ENCODE data around the gene TOR1A.

Gene TOR1A, protein sequence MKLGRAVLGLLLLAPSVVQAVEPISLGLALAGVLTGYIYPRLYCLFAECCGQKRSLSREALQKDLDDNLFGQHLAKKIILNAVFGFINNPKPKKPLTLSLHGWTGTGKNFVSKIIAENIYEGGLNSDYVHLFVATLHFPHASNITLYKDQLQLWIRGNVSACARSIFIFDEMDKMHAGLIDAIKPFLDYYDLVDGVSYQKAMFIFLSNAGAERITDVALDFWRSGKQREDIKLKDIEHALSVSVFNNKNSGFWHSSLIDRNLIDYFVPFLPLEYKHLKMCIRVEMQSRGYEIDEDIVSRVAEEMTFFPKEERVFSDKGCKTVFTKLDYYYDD

DNA sequence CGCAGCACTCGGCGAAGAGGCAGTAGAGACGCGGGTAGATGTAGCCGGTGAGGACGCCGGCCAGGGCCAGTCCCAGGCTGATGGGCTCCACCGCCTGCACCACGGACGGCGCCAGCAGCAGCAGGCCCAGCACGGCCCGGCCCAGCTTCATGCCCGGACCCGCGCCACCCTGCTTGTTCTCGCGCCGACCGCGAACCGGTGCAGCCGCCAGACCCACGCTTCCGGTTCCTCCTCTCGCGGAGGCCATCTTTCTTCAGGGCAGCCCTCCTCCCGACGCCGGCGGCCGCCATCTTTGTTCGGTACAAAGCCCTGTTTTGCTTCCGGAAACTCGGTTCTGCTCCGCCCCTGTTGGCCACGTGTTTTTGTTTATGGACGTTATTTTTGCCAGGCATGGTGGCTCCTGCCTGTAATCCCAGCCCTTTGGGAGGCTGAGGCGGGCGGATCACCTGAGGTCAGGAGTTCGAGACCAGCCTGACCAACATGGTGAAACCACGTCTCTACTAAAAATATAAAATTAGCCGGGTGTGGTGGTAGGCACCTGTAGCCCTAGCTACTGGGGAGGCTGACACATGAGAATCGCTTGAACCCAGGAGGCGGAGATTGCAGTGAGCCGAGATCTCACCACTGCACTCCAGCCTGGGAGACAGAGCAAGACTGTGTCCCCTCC, at the start of gene TOR1A:
TOR1A (minus strand) TSS at position 202 of the 667 bp plus-strand sequence; CDS start at position 151, 51 bp downstream.
- peak; percentile 94 for DNase-seq
- Mint-ChIP-seq H3K27me3 (no peaks in the 10 kb centered on the region), H3K4me1 (ENCODE audit: low read depth) (peaks cover 14% of the 10 kb centered on the region), H3K9me3 (no peaks in the 10 kb centered on the region), H3K27ac (peak within 1 kb of the TSS; percentile 86), H3K4me3 (peak within 1 kb of the TSS; percentile 88), H3K36me3 (ENCODE audit: low read depth) (peaks cover 65% of the 10 kb centered on the region)

DNA sequence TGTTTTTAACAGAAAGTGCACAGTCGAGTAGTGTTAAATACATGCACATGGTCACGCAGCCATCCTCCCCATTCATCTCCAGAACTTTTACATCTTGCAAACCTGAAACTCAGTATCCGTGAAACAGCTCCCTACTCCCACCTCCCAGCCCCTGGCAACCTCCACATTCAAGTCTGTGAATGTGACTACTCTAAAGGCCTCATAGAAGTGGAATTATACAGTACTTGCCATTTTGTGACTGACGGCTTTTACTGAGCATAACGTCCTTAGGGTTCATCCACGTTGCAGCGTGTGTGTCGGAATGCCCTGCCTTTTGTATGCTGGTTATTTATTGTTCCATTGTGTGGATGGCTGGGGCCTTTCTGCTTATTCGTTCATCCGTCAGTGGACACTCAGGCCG, 47.1 kb upstream of the TOR1A start:
- Mint-ChIP-seq H3K27ac (peak overlapping the region; percentile 65), H3K4me3 (no peak overlapping the region), H3K36me3 (ENCODE audit: low read depth) (peaks cover 81% of the 10 kb centered on the region), H3K4me1 (ENCODE audit: low read depth) (peaks cover 64% of the 10 kb centered on the region), H3K27me3 (no peaks in the 10 kb centered on the region), H3K9me3 (no peaks in the 10 kb centered on the region)
- no peak for DNase-seq

DNA sequence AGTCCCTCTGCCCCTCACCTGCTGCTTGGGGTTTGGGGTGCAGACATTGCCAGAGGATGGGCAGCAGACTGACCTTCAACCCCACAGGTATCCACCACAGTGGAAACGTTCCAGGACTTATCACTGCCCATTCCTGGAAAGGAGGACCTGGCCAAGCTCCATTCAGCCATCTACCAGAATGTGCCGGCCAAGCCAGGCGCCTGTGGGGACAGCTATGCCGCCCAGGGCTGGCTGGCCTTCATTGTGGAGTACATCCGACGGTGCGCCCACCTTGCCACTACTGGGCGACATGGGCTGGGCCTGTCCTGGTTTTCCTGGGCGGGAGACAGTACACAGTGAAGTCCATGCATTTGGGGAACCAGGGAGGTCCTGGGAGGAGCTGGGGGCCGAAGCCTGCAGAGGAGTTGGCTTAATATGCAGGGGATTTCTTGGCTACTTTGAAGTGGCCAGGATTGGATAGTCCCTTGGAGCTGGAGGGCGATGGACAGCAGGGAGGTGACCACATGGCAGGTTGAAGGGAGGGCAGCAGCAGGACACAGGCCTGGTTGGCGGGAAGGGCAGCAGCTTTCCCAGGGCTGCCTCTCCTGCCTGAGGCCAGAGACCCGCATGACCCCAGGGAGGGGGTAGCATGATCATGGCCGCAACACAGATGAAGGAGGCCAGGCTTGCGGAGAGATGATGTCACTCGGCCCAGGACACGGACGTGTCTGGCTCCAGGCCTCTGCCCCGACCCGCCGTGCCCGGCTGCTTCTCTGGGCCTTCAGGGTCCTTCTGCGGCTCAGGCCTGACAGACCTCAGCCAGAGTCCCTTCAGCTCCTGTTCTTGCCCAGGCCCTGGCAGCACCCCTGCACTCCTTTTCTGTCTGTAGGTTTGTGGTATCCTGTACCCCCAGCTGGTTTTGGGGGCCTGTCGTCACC, 45.9 kb upstream of the TOR1A start:
- Mint-ChIP-seq H3K36me3 (ENCODE audit: low read depth) (peaks cover 79% of the 10 kb centered on the region), H3K9me3 (no peaks in the 10 kb centered on the region), H3K4me1 (ENCODE audit: low read depth) (peaks cover 75% of the 10 kb centered on the region), H3K4me3 (peak overlapping the region; percentile 66), H3K27me3 (no peaks in the 10 kb centered on the region), H3K27ac (peak overlapping the region; percentile 89)
- DNase-seq = no peak

DNA sequence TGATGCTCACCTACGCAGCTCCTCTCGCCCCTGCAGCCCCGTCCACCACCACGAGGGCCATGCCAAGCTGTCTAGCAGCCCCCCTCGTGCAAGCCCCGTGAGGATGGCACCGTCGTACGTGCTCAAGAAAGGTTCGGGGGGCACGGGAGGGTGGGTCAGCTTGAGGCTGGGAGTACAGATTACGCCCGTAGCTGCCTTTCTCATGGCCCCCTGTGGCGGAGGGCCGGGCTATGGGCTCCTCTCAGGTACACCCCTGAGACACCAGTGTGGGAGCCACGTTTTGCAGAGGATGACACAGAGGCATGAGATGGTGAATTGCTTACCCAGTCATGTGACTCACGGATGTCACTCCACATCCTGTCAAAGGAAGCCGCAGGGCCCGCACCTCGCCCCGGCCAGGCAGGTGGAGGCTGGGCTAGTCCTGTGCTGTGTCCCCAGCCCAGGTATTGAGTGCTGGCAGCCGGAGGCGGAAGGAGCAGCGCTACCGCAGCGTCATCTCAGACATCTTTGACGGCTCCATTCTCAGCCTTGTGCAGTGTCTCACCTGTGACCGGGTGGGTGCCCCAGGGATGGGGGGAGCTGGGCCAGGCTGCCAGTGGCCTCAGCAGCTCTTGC, 45.0 kb upstream of the TOR1A start:
- no peaks in the 10 kb centered on the region for H3K9me3 Mint-ChIP-seq
- H3K36me3 Mint-ChIP-seq (ENCODE audit: low read depth) = peaks cover 79% of the 10 kb centered on the region
- peak overlapping the region; percentile 66 for H3K4me3 Mint-ChIP-seq
- peaks cover 76% of the 10 kb centered on the region for H3K4me1 Mint-ChIP-seq (ENCODE audit: low read depth)
- H3K27me3 Mint-ChIP-seq = no peaks in the 10 kb centered on the region
- peak; percentile 88 for DNase-seq
- peak overlapping the region; percentile 89 for H3K27ac Mint-ChIP-seq

GRCh38 chr9:129868023-129868871, 44.3 kb upstream of the TOR1A start:
- H3K36me3 Mint-ChIP-seq (ENCODE audit: low read depth) = peaks cover 79% of the 10 kb centered on the region
- peak overlapping the region; percentile 66 for H3K4me3 Mint-ChIP-seq
- peak overlapping the region; percentile 89 for H3K27ac Mint-ChIP-seq

GRCh38 chr9:129867136-129868022, 43.4 kb upstream of the TOR1A start:
- Mint-ChIP-seq H3K27me3 (no peaks in the 10 kb centered on the region), H3K4me3 (peak overlapping the region; percentile 15), H3K9me3 (no peaks in the 10 kb centered on the region), H3K36me3 (ENCODE audit: low read depth) (peaks cover 80% of the 10 kb centered on the region), H3K4me1 (ENCODE audit: low read depth) (peaks cover 86% of the 10 kb centered on the region), H3K27ac (peak overlapping the region; percentile 89)
- peak; percentile 75 for DNase-seq

More at GRCh38 chr9:129868023-129868871, 44.3 kb upstream of the TOR1A start:
- peaks cover 80% of the 10 kb centered on the region for H3K4me1 Mint-ChIP-seq (ENCODE audit: low read depth)
- no peaks in the 10 kb centered on the region for H3K9me3 Mint-ChIP-seq
- no peak for DNase-seq
- no peaks in the 10 kb centered on the region for H3K27me3 Mint-ChIP-seq

DNA sequence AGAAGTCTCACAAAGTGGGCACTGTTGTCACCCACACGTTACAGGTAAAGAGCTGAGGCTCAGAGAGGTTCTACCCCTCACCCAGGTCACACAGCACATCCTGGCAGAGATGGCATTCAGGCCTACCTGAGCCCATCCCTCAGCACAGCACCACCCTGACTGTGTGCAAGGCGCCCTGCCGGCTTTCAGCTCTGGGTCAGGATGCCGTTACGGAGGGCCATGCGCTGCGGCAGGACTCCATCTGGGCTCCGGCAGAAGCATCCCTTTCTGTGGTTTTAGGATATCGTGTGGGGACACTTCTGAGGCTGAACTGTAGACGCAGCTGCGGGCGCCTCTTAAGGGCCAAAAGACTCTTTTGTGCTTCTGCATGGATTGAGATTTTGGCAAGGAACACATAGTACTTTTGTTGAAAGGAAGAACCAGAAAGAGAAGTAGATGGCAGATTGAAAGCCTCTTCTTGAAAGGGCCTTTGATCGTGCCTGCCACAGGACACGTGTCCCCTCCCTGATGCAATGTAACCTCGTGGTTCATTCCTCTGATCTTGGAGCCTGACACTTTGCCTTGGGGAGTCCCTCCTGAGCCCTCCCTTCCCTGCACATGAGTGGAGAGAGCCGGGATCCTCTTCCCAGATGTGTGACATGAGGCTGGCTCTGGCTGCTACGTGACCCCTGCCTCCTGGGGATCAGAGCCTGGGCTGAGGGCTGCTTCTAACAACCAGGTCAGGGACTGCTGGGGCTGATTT, 42.6 kb upstream of the TOR1A start:
- H3K4me3 Mint-ChIP-seq = peak overlapping the region; percentile 3
- peak overlapping the region; percentile 89 for H3K27ac Mint-ChIP-seq
- peaks cover 88% of the 10 kb centered on the region for H3K4me1 Mint-ChIP-seq (ENCODE audit: low read depth)
- DNase-seq = peak; percentile 67
- peaks cover 83% of the 10 kb centered on the region for H3K36me3 Mint-ChIP-seq (ENCODE audit: low read depth)
- no peaks in the 10 kb centered on the region for H3K27me3 Mint-ChIP-seq
- no peaks in the 10 kb centered on the region for H3K9me3 Mint-ChIP-seq

GRCh38 chr9:129865668-129866320, 41.9 kb upstream of the TOR1A start:
- H3K9me3 Mint-ChIP-seq = no peaks in the 10 kb centered on the region
- no peaks in the 10 kb centered on the region for H3K27me3 Mint-ChIP-seq
- peak overlapping the region; percentile 3 for H3K4me3 Mint-ChIP-seq
- H3K27ac Mint-ChIP-seq = peak overlapping the region; percentile 95
- peaks cover 90% of the 10 kb centered on the region for H3K4me1 Mint-ChIP-seq (ENCODE audit: low read depth)
- peaks cover 84% of the 10 kb centered on the region for H3K36me3 Mint-ChIP-seq (ENCODE audit: low read depth)
- DNase-seq = no peak

DNA sequence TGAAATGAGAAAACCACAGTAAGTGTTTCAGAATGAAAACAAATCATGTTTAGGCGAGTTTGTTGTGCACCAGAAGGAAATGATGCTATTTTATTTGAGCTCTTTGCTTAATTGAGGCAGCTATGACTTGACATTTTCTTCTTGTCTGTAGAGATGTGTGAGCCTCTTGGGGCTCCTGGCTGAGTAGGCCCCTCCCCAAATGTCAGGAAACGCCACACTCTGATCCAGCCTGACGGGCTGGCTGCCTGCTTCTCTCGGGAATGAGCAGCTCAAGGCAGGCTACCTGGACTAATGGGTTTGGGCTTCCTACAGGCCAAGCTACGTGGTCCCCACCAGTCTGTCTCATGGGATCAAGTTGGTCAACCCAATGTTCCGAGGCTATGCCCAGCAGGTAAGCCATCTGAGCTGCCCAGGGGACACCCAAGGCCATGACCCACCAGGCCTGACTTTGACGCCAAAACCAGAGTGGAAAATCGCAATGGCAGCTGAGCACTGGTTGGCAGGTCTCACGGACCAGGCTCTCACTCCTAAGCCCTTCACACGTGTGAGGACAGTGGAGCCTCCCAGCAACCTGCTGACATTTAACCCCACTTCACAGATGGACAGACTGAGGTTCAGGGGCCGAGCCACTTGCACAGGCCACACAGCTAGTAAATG, 41.2 kb upstream of the TOR1A start:
- peak overlapping the region; percentile 95 for H3K27ac Mint-ChIP-seq
- H3K9me3 Mint-ChIP-seq = no peaks in the 10 kb centered on the region
- no peaks in the 10 kb centered on the region for H3K27me3 Mint-ChIP-seq
- peaks cover 88% of the 10 kb centered on the region for H3K4me1 Mint-ChIP-seq (ENCODE audit: low read depth)
- no peak for DNase-seq
- H3K4me3 Mint-ChIP-seq = no peak overlapping the region
- peaks cover 81% of the 10 kb centered on the region for H3K36me3 Mint-ChIP-seq (ENCODE audit: low read depth)

DNA sequence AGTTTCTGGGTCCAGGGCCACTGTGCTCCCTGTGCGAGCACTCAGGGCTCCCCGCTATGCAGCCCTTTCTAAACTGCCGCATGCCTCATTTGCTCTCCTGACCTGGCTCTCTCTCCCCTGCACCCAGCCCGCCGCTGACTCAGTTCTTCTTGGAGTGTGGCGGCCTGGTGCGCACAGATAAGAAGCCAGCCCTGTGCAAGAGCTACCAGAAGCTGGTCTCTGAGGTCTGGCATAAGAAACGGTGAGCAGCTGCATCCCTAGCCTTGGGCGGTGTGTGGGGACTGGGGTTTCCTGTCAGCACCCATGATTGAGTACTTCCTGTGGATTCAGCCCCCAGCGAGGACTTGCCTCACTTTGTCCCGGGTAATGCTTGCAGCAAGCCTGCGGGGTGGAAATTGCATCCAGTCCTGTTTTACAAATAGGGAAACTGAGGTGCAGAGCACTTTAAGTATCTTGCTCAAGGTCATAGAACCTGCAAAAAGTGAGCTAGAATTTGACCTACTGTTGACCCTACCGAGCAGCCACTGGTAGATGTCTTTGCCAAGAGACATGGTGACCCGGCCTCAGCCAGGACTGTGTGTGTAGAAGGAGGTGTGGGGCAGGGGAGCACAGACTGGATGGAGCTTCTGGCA, 39.2 kb upstream of the TOR1A start:
- DNase-seq = peak; percentile 71
- Mint-ChIP-seq H3K4me3 (peak overlapping the region; percentile 51), H3K4me1 (ENCODE audit: low read depth) (peaks cover 77% of the 10 kb centered on the region)

GRCh38 chr9:129861447-129861827, 37.5 kb upstream of the TOR1A start:
- peaks cover 84% of the 10 kb centered on the region for H3K36me3 Mint-ChIP-seq (ENCODE audit: low read depth)
- DNase-seq = no peak
- H3K27me3 Mint-ChIP-seq = no peaks in the 10 kb centered on the region
- peaks cover 69% of the 10 kb centered on the region for H3K4me1 Mint-ChIP-seq (ENCODE audit: low read depth)
- H3K27ac Mint-ChIP-seq = peak overlapping the region; percentile 94
- H3K9me3 Mint-ChIP-seq = no peaks in the 10 kb centered on the region
- H3K4me3 Mint-ChIP-seq = no peak overlapping the region

More for the DNA sequence above, 39.2 kb upstream of the TOR1A start:
- no peaks in the 10 kb centered on the region for H3K9me3 Mint-ChIP-seq
- peak overlapping the region; percentile 95 for H3K27ac Mint-ChIP-seq
- peaks cover 81% of the 10 kb centered on the region for H3K36me3 Mint-ChIP-seq (ENCODE audit: low read depth)
- H3K27me3 Mint-ChIP-seq = no peaks in the 10 kb centered on the region
